Left cardiac atrium (tissue), 4 donors: ENCODE results near the gene ING4. TPM values are rescaled to one million over a fixed set of nuclear protein-coding genes. Genes with fewer than 3 reads are reported as not detected.
A peak's percentile ranks its signal among the peaks of the same experiment; 100 is the strongest.
"Not testable (repeated sequence)": the region's sequence is repeated elsewhere in the genome, so short reads cannot be mapped to it uniquely, and the experiment has no call there.

Experiments
- ATAC-seq, 2 donors: fragments of 200-7000 bp; cut with Tn5 transposase; one replicate each; pipeline ENCODE4 v1.9.1; 2020; ENCODE audit warnings: mild to moderate bottlenecking in 2 of 2, moderate library complexity in 2 of 2
- DNase-seq: peaks from one replicate; pipeline ENCODE4 v3.0.0-alpha.2; 2020
- intact Hi-C, 2 donors: fragments of 100-400 bp; cut with DNase I; formaldehyde crosslinking; loops; one replicate each; pipeline versions ENCODE4 v1.14.1 to v1.15.1; 2022 to 2023
- long read RNA-seq: library from polyadenylated mRNA; unstranded; transcript quantifications from one replicate; pipeline ENCODE4 v2.0.0, GENCODE V29; 2021
- total RNA-seq, 2 donors: library from RNA; stranded (reverse); fragmentation: NEBNext Ultra II Directional; extraction: Animal tissue kit (Norgen Biotek cat#: 25700); gene quantifications; one replicate each; pipeline ENCODE4 v1.2.1, GENCODE V29; 2021
- donor health status: DM: no; HTN: yes; CAD: no.
- donor health status: DM: no; HTN: yes; CAD: no; lungs with severe emphysema.
- donor health status: DM: yes; HTN: yes; CAD: no.
- donor health status: Dilated cardiomyopathy.

The ING4 gene
- 10 to 100 TPM; 16.8 to 28.5 TPM for total RNA-seq
- long read RNA-seq, transcript ING4-201 (8 exons, 1,709 nt), result major isoform, 6 of 16 reads
- long read RNA-seq, partial matches to known transcripts, result 1 of 16 reads
- long read RNA-seq, other reads (novel, unspliced or antisense), result 4 of 16 reads

DNA sequence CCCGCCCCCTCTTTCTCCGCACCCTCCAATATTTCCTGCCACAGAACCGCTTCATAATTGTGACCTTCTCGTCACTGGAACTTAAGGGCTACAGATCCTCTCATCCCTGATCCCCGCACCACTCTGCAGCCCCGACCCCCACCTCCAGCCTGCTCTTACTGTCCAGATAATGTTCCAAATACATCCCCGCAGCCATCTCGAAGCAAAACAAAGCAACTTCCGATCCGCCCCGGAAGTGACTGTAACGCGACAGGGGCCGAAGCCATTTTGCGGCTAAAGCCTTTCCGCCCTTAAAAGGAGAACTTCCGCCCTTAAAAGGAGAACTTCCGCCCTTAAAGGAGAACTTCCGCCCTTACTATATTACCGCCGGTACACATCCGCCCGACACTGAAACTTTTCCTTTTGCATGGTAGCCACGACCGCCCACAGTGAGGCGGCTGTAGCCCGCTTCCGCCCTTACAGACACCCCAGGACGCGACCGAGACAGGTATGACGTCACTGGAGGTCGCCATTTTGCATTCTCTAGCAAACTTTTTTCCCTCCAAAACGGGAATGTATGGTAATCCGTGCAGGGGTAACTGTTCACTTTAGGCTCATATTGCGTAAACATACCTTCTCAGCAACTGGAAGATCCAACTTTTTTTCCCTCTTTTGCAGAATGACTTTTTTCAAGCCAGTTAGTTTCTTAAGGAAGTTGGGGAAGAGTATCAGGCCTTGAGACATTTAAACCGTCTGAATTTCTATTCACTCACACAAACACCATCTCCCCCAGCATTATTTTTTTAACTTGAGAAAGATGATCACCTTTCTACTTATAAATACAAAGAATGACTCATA lies at the start of gene ING4:
TSS of gene ING4 (minus strand) at position 214 of the 837 bp plus-strand sequence. CDS start at position 196, 18 bp downstream.
- intact Hi-C loops, result loop anchor here in 1 of 2 donors (1.0 to 2.0 kb wide), 2 partner anchors 26 to 62 kb away; partner anchors contain the start of genes COPS7A and ZNF384
- ATAC-seq (peak; percentile 100), DNase-seq (peak; percentile 98)

DNA sequence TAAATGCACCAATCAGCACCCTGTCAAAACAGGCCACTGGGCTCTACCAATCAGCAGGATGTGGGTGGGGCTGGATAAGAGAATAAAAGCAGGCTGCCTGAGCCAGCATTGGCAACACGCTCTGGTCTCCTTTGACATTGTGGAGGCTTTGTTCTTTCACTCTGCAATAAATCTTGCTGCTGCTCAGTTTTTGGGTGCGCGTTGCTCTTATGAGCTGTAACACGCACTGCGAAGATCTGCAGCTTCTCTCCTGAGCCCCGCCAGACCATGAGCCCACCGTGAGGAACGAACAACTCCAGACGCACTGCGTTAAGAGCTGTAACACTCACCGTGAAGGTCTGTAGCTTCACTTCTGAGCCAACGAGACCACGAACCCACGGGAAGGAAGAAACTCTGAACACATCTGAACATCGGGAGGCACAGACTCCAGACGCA lies 46.1 kb upstream of the ING4 start:
- ATAC-seq (no peak), DNase-seq (no peak)
- intact Hi-C loops, result no loop called here

DNA sequence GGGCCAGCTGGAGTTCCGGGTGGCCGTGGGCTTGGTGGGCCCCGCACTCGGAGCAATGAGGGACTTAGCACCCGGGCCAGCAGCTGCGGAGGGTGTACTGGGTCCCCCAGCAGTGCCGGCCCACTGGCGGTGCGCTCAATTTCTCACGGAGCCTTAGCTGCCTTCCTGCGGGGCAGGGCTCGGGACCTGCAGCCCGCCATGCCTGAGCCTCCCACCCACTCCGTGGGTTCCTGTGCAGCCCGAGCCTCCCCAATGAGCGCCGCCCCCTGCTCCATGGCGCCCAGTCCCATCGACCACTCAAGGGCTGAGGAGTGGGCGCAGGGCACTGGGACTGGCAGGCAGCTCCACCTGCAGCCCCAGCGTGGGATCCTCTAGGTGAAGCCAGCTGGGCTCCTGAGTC lies 45.4 kb upstream of the ING4 start:
- not testable (repeated sequence) for DNase-seq

DNA sequence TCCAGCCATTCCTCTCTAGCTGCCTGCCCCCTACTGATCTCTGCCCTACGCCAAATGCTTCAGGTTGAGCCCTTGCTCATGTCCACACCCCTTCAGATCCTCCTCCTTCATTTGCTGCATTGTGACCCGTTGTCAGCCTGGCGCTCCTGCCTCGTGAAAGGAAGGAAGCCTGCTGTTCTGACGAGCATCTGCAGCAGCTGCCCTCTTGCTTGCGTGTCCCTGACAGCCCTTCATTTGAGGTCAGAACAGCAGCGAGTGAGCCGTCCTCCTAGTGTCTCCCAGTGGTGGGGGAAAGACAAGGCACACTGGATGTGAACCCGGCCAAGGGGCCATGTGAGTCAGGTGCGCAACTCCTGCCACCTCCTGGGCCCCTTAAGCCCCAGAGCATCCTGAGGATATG lies 40.7 kb upstream of the ING4 start:
- intact Hi-C loops, result no loop called here
- DNase-seq, result no peak
- ATAC-seq, result no peak

More for the DNA sequence above, 45.4 kb upstream of the ING4 start:
- ATAC-seq, intact Hi-C loops: not testable (repeated sequence)

DNA sequence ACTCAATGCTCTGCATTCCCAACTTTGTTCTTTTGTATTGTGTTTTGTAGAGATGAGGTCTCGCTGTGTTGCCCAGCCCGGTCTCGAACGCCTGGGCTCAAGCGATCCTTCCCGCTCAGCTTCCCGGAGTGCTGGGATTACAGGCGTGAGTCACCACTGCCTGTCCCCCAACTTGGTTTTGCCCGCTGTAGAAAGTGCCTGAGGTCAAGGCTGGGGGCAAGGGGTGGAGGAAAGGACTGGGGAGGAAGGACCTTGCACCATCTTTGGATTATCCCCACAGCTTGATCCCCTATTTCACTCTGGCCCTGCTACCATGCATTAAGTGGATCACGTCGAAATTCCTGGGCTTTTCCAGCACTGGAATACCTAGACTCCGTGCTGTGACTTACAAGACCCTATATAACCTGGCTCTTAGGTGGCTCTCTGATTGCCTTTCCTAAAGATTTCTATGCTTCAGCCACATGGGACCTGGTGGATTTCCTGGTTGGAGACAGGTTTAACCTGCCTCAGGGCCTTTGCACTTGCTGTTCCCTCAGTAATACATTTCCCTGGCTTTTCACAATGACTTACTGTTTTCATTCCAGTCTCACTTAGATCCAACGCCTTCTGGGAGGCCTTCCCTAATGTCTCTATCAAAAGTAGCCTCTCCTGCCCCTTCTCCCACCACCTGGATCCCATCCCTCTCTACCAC lies 38.3 kb upstream of the ING4 start:
- ATAC-seq (no peak), DNase-seq (no peak)
- intact Hi-C loops, result no loop called here

DNA sequence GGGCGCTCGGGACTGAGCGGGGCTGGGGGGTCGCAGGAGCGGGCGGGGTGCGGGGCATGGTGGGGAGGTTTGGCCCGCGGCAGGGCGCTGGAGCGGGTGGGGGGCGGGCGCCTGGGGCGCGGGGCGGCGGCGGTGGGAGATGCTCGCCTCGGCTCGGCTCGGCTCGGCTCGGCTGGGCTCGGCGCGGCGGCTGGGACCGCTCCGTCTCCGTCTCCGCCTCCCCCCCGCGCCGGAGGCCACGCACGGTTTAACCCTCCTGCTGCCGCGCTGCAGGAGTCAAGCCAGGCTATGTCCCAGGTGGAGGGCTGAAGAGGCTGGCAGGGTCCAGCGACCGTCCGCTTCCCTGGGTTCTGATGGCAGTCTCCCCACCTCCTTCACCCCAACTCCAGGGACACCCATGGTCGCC lies 37.7 kb upstream of the ING4 start, which contains the start of gene PIANP:
TSS of gene PIANP (minus strand) at position 170 of the 406 bp plus-strand sequence. CDS start 2,754 bp downstream, outside the sequence.
- ATAC-seq, result peak; percentile 84 to 86
- intact Hi-C loops, result no loop called here
- peak; percentile 45 for DNase-seq

DNA sequence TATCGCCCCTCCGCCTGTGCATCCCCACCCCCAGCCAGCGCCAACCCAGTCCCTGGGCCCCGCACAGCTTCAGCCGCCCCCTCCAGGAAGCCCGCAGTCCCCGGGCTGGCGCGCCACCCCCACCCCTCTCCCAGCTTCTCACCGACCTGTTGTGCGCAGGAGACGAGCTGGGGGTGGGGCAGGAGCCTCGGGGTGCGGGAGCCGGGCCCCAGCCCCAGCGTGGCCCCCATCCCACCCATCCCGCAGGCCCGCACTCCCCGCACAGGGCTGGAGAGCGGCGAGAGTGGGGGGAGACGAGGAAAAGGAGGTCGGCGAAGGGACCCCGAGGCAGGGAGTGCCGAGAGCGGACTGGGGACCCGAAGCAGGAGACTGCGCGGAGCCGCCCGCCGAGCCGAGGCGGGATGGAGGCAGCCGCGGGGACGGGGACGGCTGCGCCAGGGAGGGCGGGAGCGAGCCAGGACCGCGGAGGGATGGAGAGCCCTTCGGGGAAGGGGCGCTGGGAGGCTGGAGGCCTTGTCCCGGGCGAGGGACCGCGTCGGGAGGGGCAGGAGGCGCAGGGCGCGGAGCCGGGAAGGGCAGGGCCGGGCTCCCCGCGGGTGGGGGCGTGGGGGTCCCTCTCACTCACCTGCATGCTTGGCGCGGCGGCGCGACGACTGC lies 37.2 kb upstream of the ING4 start:
- intact Hi-C loops, result loop anchor here in 1 of 2 donors (10.0 kb wide), 1 partner anchor 85 kb away; no protein-coding TSS in a partner anchor
- no peak for DNase-seq
- ATAC-seq, result peak; percentile 29 to 55

DNA sequence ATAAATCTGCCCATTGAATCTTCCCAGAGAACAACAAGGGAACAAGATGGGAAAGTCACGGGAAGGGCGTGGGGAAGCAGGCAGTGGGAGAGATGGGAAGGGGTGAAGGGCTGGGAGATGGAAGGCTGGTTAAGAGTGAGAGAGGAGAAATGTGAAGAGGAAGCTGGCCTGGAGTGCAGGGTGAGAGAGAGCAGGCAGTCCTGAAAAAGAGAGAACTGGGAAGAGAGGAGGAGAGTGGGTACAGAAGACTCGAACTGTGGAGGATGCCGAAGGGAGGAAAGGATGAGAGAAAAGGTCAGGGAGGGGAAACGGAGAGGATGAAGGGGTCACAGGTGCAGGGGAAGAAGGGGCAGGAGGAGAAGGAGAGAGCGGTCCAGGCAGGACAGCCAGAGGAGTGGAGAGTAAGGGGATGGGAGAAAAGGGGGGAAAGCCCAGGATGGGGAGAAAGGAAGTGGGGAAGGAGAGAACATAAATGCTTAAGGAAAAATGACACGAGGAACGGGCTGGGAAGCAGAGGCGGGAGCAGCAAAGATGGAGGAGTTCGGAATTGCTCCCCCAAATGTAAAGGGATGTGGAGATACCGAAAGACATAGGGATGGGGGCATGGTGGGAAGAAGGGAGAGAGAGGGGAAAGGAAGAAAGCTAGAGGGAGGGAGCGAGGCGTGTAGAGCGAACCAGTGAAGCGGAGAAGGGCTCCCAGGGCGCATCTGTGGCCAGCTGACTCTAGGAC lies 36.5 kb upstream of the ING4 start:
- no peak for ATAC-seq
- intact Hi-C loops, result loop anchor here in 1 of 2 donors (10.0 kb wide), 1 partner anchor 85 kb away; no protein-coding TSS in a partner anchor
- no peak for DNase-seq

DNA sequence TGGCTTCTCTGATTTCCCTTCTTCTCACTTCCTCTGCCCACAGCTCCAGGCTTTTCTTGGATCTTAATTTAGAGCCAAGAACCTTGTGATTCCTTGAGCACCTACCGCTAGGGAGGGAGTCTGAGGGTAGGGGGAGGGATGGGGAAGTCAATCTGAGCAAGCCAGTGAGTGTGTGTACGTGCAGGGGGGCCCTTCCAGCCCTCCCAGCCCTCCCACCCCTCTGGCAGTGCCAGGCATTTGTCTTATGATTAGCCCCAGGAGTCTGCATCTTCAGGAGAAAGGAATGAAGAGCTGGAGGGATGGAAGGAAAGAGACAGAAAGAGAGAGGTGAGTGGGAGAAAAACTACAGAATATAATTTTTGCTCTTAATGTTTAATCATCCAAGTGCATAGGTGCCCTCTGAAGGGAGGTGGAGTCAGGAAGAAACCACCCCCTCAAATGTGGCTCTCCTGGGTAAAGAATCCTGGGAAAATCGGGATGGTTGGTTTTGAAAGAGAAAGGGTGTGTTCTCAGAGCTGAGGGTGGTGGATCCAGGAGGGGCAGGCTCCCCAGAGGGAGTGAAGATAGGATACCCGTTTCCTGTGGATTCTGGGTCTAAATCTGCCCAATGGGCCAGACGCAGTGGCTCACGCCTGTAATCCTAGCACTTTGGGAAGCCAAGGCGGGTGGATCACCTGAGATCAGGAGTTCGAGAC lies 35.6 kb upstream of the ING4 start:
- ATAC-seq (no peak), DNase-seq (no peak)
- intact Hi-C loops, result loop anchor here in 1 of 2 donors (10.0 kb wide), 1 partner anchor 84 kb away; no protein-coding TSS in a partner anchor

DNA sequence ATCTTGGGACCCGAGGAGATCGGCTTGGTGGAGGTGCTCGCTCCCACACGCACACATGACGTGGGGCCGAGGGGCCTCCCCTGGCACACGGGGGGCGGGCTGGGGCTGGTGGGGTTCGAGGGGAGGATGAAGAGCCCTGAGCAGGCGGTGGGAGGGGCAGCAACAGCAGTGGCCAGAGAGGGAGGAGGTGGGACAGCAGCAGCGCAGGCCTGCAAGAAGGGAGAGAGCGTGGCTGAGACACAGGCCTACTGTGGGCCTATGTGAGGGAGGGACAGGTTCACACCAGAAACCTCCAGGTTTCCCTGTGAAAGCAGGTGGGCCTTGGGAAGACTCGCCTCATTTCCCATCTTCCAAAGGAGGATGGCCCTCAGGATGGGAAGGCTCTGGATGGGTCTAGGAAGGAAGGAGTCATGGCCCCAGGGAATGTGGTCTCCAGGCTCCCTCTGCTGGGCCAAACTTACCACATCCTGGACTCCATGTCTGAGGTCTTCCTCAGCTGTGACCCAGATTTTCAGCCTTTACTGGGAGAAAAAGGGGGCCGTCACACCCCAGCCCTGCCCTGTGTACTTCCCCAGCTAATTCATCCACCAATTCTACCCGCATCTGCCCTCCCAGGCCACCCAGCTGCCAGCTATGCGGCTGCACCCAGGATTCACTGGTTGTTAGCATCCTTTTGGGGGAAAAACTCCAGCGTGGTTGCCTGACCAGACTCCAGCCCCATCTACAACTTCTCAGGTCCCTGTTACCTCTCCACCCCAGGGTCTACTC lies 34.8 kb upstream of the ING4 start:
- no peak for DNase-seq
- intact Hi-C loops, result loop anchor here in 1 of 2 donors (10.0 kb wide), 1 partner anchor 83 kb away; no protein-coding TSS in a partner anchor
- ATAC-seq, result no peak

DNA sequence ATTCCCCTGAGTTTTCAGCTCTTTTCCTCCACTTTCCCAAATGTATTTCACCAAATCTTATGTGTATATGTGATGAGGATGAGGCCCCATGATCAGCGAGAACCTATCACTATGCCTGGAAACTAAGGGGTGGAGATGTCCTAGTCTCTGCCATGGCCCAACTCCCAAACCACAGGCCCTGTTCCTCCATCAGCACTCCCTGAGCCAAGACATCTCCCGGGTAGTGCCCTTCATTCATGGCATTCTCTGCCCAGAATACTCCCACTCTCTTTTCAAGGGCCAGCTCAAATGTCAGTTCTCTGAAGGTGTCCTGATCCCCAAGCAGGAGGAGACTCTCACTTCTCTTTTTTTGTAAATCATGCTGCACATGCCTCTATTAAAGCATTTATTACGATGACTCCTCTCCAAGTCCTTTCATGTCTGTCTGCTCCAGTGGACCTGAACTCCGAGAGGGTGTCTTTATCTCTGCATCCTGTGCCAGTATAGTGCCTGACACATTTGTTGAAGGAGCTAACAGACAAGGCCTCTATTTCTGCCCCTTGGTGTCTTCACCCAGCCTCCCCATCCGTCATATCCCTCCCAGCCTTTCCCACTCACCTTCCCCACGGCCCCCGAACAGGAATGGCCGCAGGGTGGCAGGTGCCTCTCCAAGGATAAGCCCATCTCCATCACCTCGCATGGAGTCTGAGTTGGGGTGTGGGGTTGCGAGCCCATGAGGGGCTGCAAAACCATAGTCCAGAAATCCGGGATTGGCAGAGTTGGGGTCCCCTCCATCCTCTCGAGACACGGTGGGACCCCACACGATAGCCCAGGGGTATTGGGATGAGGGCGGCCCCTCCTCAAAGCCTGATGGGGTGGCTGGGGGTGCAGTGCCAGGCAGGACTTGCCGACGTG lies 34.0 kb upstream of the ING4 start:
- intact Hi-C loops, result loop anchor here in 1 of 2 donors (10.0 kb wide), 1 partner anchor 82 kb away; no protein-coding TSS in a partner anchor
- DNase-seq (no peak), ATAC-seq (no peak)

DNA sequence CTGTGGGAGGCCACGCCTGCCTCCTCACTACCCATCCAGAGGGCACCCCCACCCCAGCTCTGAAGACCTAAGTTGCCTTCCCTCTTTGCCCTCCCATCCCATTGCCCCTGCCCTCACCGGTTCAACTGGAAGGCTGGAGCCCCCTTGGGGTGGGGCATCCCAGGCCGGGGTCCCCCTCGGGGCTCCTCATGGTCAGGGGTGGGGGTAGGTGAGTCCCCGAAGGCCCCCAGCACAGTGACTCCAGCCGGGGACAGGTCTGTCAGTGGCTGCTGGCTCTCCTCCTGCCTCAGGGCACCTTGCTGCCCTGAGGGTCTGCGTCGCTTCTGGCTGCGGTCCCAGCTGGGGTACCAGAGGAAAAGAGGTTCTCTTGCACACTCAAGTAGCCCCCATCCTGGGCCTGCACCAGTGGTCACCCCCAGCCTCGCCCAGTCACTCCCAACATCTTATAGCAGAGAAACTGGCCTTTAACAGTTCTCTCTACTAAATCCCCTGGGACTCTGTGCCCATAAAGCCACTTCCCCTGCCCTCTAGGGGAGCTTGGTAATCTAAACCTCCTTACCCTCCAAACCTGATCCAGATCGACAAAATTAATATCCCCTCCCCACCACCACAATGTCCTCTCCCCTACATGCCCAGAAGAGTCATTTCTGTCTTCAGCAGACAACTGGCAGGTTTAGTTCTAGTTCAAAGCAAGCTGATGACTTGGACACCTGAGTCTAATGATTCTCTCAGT lies 32.6 kb upstream of the ING4 start:
- no peak for ATAC-seq

DNA sequence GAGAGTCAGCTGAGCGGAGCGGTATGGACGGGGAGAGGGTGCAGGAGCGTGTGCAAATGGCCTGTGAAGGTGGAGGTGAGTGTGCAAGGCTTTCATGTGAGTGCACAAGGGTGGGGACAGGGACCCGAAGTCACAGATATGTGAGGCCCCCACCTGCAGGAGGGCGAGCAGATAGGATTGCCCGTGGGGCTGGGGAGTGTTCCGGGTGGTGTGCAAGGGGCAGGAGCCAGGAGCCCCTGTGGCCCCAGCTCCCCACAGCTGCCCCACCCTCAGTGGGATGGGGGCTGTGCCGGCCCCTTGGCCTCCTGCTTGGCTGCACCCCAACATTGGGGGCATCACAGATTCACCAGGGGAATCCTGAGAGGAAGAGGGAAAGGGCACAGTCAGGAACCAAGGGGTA lies 31.8 kb upstream of the ING4 start:
- ATAC-seq (no peak), DNase-seq (no peak)
- intact Hi-C loops, result loop anchor here in 1 of 2 donors (10.0 kb wide), 1 partner anchor 80 kb away; no protein-coding TSS in a partner anchor

More for the DNA sequence above, 32.6 kb upstream of the ING4 start:
- intact Hi-C loops, result loop anchor here in 1 of 2 donors (10.0 kb wide), 1 partner anchor 81 kb away; no protein-coding TSS in a partner anchor
- no peak for DNase-seq

DNA sequence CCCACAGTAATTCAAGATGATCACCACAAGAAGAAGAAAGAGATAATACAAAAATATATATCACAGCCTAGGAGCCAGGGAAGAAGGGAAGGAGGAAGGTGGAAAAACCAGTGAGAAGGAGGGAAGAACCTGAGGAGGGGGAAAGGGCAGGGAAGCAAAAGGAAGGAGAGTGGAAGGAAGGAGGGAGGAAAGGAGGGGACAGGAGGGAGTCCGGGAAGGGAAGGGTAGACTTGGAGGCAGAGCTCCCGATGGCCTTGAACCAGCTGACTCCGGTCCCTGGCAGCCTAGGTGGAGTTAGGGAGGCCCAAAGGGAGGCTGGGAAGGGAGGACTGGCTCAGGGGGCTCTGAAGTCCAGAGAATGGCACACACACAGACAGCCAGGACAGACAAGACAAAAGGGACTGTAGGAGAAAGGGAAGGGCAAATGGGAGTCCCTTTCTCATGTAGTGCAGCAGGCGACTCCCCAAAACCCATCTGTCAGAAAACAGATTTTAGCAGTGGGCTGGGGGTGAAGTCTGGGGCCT lies 31.0 kb upstream of the ING4 start:
- no peak for DNase-seq
- no peak for ATAC-seq
- intact Hi-C loops, result loop anchor here in 1 of 2 donors (10.0 kb wide), 1 partner anchor 79 kb away; no protein-coding TSS in a partner anchor

DNA sequence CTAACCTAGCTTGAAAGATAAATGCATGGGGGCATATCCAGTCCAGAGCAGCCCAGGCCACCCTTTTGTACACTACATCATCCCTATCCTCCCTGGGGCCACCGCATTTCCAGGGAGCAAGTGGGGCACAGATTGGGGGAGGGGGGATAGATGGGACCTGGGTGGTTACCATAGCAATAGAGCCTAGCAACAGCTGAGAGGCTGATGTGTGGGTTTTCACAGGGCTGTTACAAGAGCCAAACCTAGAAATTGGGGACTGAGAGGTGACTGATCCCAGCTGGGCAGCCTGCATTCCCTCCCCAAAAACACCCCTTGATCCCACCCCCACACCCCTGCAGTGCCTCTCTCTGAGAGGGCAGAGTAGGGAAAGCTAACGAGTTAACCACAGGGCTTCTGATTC lies 30.0 kb upstream of the ING4 start:
- DNase-seq, result no peak
- intact Hi-C loops, result loop anchor here in 1 of 2 donors (10.0 kb wide), 1 partner anchor 78 kb away; no protein-coding TSS in a partner anchor
- no peak for ATAC-seq
